ENCODE measurements around the gene PIP4P1.

The PIP4P1 gene

DNA sequence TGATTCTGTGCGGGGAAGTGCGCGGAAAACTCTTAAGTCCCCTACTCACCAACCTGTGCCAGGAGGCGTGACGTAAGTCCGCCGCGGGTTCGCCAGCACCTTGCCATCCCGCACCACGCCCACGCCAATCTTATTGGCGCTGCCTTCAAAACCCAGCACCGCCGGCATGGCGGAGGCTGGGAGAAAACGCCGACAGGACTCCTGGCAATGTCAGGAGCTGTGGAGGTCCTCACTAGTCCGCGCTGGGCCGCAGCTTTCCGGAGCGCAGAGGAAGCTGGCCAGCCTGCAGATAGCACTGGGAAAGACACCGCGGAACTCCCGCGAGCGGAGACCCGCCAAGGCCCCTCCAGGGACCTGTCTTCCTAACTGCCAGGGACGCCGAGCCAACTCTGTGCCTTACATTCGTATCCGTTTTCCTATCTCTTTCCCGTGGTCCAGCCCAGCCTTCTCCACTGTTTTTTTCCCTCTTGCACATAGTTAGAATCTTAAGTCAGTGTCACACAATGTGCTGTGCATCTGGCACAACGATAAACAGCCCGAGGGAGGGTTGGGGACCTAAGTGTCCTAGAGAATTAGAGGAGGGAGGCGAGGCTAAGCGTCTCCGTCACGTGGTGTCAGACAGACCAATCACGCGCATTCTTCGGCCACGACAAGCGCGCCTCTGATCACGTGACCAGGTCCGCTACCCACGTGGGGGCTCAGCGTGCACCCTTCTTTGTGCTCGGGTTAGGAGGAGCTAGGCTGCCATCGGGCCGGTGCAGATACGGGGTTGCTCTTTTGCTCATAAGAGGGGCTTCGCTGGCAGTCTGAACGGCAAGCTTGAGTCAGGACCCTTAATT lies 6.5 kb downstream of the PIP4P1 start, which contains the start of the genes APEX1 and OSGEP (continued):
- TF ChIP-seq, protein P1, sequence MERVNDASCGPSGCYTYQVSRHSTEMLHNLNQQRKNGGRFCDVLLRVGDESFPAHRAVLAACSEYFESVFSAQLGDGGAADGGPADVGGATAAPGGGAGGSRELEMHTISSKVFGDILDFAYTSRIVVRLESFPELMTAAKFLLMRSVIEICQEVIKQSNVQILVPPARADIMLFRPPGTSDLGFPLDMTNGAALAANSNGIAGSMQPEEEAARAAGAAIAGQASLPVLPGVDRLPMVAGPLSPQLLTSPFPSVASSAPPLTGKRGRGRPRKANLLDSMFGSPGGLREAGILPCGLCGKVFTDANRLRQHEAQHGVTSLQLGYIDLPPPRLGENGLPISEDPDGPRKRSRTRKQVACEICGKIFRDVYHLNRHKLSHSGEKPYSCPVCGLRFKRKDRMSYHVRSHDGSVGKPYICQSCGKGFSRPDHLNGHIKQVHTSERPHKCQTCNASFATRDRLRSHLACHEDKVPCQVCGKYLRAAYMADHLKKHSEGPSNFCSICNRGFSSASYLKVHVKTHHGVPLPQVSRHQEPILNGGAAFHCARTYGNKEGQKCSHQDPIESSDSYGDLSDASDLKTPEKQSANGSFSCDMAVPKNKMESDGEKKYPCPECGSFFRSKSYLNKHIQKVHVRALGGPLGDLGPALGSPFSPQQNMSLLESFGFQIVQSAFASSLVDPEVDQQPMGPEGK (tag by site-specific recombination; IDR thresholded peaks at IDR 0.05) = peak; percentile 81
- TF ChIP-seq, protein P2, sequence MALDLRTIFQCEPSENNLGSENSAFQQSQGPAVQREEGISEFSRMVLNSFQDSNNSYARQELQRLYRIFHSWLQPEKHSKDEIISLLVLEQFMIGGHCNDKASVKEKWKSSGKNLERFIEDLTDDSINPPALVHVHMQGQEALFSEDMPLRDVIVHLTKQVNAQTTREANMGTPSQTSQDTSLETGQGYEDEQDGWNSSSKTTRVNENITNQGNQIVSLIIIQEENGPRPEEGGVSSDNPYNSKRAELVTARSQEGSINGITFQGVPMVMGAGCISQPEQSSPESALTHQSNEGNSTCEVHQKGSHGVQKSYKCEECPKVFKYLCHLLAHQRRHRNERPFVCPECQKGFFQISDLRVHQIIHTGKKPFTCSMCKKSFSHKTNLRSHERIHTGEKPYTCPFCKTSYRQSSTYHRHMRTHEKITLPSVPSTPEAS (tag by site-specific recombination; IDR thresholded peaks at IDR 0.05) = no peak
- no peak for TF ChIP-seq ZSCAN16 (tag by site-specific recombination; IDR thresholded peaks at IDR 0.05)
- TF ChIP-seq ZNF768 (tag by site-specific recombination; IDR thresholded peaks at IDR 0.05) = no peak; the same call in 1 of the 2 replicates
- TF ChIP-seq, protein P3, sequence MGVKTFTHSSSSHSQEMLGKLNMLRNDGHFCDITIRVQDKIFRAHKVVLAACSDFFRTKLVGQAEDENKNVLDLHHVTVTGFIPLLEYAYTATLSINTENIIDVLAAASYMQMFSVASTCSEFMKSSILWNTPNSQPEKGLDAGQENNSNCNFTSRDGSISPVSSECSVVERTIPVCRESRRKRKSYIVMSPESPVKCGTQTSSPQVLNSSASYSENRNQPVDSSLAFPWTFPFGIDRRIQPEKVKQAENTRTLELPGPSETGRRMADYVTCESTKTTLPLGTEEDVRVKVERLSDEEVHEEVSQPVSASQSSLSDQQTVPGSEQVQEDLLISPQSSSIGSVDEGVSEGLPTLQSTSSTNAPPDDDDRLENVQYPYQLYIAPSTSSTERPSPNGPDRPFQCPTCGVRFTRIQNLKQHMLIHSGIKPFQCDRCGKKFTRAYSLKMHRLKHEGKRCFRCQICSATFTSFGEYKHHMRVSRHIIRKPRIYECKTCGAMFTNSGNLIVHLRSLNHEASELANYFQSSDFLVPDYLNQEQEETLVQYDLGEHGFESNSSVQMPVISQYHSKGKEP (tag by site-specific recombination; IDR thresholded peaks at IDR 0.05) = no peak
- TF ChIP-seq, protein P4, sequence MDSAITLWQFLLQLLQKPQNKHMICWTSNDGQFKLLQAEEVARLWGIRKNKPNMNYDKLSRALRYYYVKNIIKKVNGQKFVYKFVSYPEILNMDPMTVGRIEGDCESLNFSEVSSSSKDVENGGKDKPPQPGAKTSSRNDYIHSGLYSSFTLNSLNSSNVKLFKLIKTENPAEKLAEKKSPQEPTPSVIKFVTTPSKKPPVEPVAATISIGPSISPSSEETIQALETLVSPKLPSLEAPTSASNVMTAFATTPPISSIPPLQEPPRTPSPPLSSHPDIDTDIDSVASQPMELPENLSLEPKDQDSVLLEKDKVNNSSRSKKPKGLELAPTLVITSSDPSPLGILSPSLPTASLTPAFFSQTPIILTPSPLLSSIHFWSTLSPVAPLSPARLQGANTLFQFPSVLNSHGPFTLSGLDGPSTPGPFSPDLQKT (IDR thresholded peaks at IDR 0.05; ENCODE audit: borderline replicate concordance, low read depth, low read length) = no peak
- TF ChIP-seq PRDM1 (tag by site-specific recombination; IDR thresholded peaks at IDR 0.05) = no peak
- peak; percentile 77 for TF ChIP-seq IKZF3 (tag by site-specific recombination; IDR thresholded peaks at IDR 0.05)
- TF ChIP-seq ZNF24 (tag by site-specific recombination; IDR thresholded peaks at IDR 0.05) = peak; percentile 85
- TF ChIP-seq, protein P5, sequence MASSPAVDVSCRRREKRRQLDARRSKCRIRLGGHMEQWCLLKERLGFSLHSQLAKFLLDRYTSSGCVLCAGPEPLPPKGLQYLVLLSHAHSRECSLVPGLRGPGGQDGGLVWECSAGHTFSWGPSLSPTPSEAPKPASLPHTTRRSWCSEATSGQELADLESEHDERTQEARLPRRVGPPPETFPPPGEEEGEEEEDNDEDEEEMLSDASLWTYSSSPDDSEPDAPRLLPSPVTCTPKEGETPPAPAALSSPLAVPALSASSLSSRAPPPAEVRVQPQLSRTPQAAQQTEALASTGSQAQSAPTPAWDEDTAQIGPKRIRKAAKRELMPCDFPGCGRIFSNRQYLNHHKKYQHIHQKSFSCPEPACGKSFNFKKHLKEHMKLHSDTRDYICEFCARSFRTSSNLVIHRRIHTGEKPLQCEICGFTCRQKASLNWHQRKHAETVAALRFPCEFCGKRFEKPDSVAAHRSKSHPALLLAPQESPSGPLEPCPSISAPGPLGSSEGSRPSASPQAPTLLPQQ (tag by site-specific recombination; IDR thresholded peaks at IDR 0.05) = peak; percentile 56
- no peak for TF ChIP-seq BCL11A (tag by site-specific recombination; IDR thresholded peaks at IDR 0.05; ENCODE audit: low read depth)
- TF ChIP-seq, protein P6, sequence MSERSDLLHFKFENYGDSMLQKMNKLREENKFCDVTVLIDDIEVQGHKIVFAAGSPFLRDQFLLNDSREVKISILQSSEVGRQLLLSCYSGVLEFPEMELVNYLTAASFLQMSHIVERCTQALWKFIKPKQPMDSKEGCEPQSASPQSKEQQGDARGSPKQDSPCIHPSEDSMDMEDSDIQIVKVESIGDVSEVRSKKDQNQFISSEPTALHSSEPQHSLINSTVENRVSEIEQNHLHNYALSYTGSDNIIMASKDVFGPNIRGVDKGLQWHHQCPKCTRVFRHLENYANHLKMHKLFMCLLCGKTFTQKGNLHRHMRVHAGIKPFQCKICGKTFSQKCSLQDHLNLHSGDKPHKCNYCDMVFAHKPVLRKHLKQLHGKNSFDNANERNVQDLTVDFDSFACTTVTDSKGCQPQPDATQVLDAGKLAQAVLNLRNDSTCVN (tag by site-specific recombination; optimal IDR thresholded peaks at IDR 0.05) = peak; percentile 91
- no peak for TF ChIP-seq RBAK (tag by site-specific recombination; IDR thresholded peaks at IDR 0.05)
- no peak for TF ChIP-seq ZNF366 (tag by site-specific recombination; conservative IDR thresholded peaks at IDR 0.05)
- TF ChIP-seq ZNF677 (tag by site-specific recombination; IDR thresholded peaks at IDR 0.05) = no peak
- peak; percentile 97 for TF ChIP-seq ZXDB (tag by site-specific recombination; IDR thresholded peaks at IDR 0.05)
- no peak for TF ChIP-seq ZNF174 (tag by site-specific recombination; IDR thresholded peaks at IDR 0.05)
- no peak for TF ChIP-seq ZNF23 (tag by site-specific recombination; IDR thresholded peaks at IDR 0.05; ENCODE audit: borderline replicate concordance)
- no peak for TF ChIP-seq ZNF223 (tag by site-specific recombination; IDR thresholded peaks at IDR 0.05)
- TF ChIP-seq SCRT2 (tag by site-specific recombination; IDR thresholded peaks at IDR 0.05) = 0 out of 2 replicates have a peak, but pooled peaks have one; percentile 12
- TF ChIP-seq ZEB2 (tag by site-specific recombination; IDR thresholded peaks at IDR 0.05) = peak; percentile 61; the same call in 1 of the 2 replicates
